ENCODE results near the gene RAB29.

RAB29 gene

DNA sequence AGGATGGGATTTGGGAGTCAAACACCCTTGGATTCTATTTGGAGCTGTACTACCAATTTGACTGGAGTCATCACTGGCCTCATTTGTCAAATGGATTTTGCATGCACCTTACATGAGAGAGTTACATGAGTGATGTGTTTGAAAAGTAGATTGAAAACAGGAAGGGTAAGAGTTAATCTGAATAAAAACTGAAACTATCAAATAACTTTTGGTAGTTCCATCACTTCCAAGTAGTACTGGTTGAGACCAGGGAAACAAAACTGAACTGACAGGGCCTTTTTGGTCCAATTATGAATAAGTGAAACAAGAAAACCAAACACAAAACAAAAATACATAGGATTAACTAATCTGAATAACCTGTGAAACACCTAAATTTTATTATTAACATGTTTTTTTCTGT lies 55.5 kb downstream of the RAB29 start:
- DNase-seq = no peak

DNA sequence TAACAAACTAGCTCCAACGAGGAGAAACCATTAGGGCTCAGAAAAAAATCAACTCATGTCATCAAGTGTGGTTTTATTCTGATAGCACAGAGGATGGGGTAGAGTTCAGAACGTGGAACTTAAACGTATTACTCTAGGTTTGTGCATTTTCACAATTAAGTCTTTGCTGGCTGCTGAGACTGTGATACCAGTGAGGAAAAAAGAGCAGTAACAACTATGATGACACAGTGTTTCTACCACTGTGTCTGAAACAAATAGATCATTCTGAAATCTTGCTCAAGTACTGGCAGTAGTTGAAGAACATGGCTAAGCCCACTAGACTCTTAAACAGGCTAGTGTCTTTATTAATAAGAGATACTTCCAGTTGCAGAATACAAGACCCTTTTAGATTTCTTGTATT lies 56.3 kb downstream of the RAB29 start:
- no peak for DNase-seq

All from stimulated activated CD4-positive, alpha-beta T cell treated with anti-CD3 and anti-CD28 coated beads, Interleukin-4, amount 100 ng/mL, for 4 hours (primary cell).